AG09309 (cell line): ENCODE measurements around the gene PTPRN2.

Experiments used
- DNase-seq: peaks from one replicate; pipeline ENCODE4 v3.0.0-alpha.2; 2010; ENCODE audit warnings: low read depth
- H3K4me3 ChIP-seq: 2 replicates; pipeline ENCODE4 v1.5.1; 2011; ENCODE audit warnings: mild to moderate bottlenecking, low read depth, low read length, moderate library complexity; ENCODE audit not compliant: control insufficient read depth
- CTCF ChIP-seq: IDR thresholded peaks from 2 replicates; pipeline ENCODE4 v1.5.1; 2011; ENCODE audit warnings: mild to moderate bottlenecking, low read depth, low read length, inconsistent platforms; ENCODE audit not compliant: insufficient read depth, control insufficient read depth; ENCODE audit errors: missing control alignments

PTPRN2 gene

GRCh38 chr7:157976406-157976805, 611.2 kb downstream of the PTPRN2 start:
- TF ChIP-seq CTCF = no peak
- no peak overlapping the region for H3K4me3 ChIP-seq
- DNase-seq = no peak

GRCh38 chr7:157975401-157976372, 611.9 kb downstream of the PTPRN2 start:
- no peak for TF ChIP-seq CTCF
- H3K4me3 ChIP-seq = no peak overlapping the region
- no peak for DNase-seq

DNA sequence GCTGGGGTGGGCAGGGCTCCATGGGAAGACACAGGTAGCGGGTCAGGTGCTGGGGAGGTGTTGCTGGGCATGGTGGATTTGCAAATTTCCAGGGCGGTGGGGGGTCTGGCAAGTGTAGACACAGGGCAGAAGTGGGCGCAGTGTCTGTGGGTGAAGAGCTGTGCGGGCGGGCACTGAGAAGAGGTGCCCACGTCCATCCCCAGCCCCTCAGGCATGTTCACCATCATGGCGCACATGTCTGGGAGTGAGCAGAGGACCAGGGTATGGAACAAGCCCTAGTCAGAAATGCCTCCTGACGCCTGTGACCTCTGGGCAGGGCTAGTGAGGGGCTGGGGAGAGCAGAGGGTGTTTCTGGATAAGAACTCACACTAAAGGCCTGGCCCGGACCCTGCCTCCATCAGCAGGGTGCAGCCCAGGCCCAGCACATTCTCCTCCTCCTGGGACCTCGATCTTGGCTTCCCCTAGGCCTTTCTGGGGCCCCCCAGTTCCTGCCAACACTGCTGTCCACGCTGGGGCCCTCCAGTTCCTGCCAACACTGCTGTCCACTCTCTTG, 612.9 kb downstream of the PTPRN2 start:
- TF ChIP-seq CTCF = no peak
- no peak overlapping the region for H3K4me3 ChIP-seq
- DNase-seq = no peak

DNA sequence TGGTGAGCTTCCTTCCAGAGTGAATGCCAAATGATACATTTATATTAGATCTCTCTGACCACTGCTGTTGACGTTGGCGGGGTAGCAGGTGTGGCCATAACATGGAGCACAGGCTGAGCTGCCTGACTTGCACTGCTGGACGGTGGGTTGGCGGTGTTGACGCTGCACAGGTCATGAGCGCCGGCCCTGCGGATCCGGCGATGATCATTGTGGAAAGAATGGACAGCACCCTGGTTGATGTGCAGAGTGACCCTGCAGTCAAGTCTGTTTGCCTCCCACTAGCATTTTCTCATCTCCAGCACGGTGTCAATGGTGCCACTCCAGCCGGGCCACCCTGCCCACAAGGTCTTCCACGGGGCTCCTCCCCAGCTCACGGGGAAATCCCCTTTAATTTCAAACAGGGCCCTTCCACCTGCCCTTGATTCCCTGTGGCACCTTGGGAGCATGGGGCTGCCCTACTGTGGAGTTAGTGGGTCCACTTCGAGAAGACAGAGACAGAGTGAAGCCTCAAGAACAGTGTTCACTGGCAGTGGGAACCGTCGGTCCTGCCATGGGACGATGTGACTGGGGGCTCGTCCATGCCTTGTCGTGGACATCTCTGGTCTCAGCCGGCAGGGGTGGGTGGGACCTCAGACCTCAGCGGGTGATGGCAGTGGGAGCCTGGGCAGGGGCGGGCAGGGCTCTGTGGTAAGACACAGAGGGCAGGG, 613.5 kb downstream of the PTPRN2 start:
- H3K4me3 ChIP-seq = no peak overlapping the region
- DNase-seq = no peak
- no peak for TF ChIP-seq CTCF

GRCh38 chr7:157972914-157973313, 614.7 kb downstream of the PTPRN2 start:
- H3K4me3 ChIP-seq = no peak overlapping the region
- no peak for DNase-seq
- no peak for TF ChIP-seq CTCF

- no peak for TF ChIP-seq CTCF
- H3K4me3 ChIP-seq = no peak overlapping the region
- DNase-seq = no peak
Measured at GRCh38 chr7:157971501-157971900, 616.1 kb downstream of the PTPRN2 start.
